ENCODE results near the gene DYNC1H1. TPM values are rescaled to one million over a fixed set of nuclear protein-coding genes. Genes with fewer than 3 reads are reported as not detected.

The DYNC1H1 gene
- polyA plus RNA-seq, 4 donors = 313 to 380 (median 338) TPM

GRCh38 chr14:102028733-102029132 lies 64.4 kb downstream of the DYNC1H1 start:
- no peak for DNase-seq (ENCODE audit: low read depth in 4 of 4, low spot score in 3 of 4)

- no peak for DNase-seq (ENCODE audit: low read depth in 4 of 4, low spot score in 3 of 4)
Measured at GRCh38 chr14:102029956-102030355, 65.6 kb downstream of the DYNC1H1 start.

- DNase-seq (ENCODE audit: low read depth in 4 of 4, low spot score in 3 of 4) = no peak
Measured at GRCh38 chr14:102033241-102033640, 68.9 kb downstream of the DYNC1H1 start.

- DNase-seq (ENCODE audit: low read depth in 4 of 4, low spot score in 3 of 4) = no peak
Measured at GRCh38 chr14:102034301-102034700, 69.9 kb downstream of the DYNC1H1 start.

GRCh38 chr14:102035914-102036313 lies 71.5 kb downstream of the DYNC1H1 start:
- no peak for DNase-seq (ENCODE audit: low read depth in 4 of 4, low spot score in 3 of 4)

GRCh38 chr14:102037686-102038085 lies 73.3 kb downstream of the DYNC1H1 start:
- no peak for DNase-seq (ENCODE audit: low read depth in 4 of 4, low spot score in 3 of 4)

GRCh38 chr14:102039157-102039556 lies 74.8 kb downstream of the DYNC1H1 start:
- no peak for DNase-seq (ENCODE audit: low read depth in 4 of 4, low spot score in 3 of 4)

- DNase-seq (ENCODE audit: low read depth in 4 of 4, low spot score in 3 of 4) = no peak
Measured at GRCh38 chr14:102040153-102040552, 75.8 kb downstream of the DYNC1H1 start.

GRCh38 chr14:102042699-102043098 lies 78.3 kb downstream of the DYNC1H1 start:
- no peak for DNase-seq (ENCODE audit: low read depth in 4 of 4, low spot score in 3 of 4)

- DNase-seq (ENCODE audit: low read depth in 4 of 4, low spot score in 3 of 4) = no peak
Measured at GRCh38 chr14:102043251-102044025, 79.1 kb downstream of the DYNC1H1 start.

GRCh38 chr14:102044566-102044965 lies 80.2 kb downstream of the DYNC1H1 start:
- no peak for DNase-seq (ENCODE audit: low read depth in 4 of 4, low spot score in 3 of 4)

GRCh38 chr14:102046337-102047278 lies 82.2 kb downstream of the DYNC1H1 start:
- DNase-seq (ENCODE audit: low read depth in 4 of 4, low spot score in 3 of 4) = peak in 3 of 4 donors; percentile 45 to 56 (median 48)

GRCh38 chr14:102047808-102048540 lies 83.6 kb downstream of the DYNC1H1 start:
- no peak for DNase-seq (ENCODE audit: low read depth in 4 of 4, low spot score in 3 of 4)

GRCh38 chr14:102049258-102050025 lies 85.1 kb downstream of the DYNC1H1 start:
- no peak for DNase-seq (ENCODE audit: low read depth in 4 of 4, low spot score in 3 of 4)

- DNase-seq (ENCODE audit: low read depth in 4 of 4, low spot score in 3 of 4) = no peak
Measured at GRCh38 chr14:102050026-102050405, 85.6 kb downstream of the DYNC1H1 start.

- no peak for DNase-seq (ENCODE audit: low read depth in 4 of 4, low spot score in 3 of 4)
Measured at GRCh38 chr14:102050625-102051024, 86.3 kb downstream of the DYNC1H1 start.

GRCh38 chr14:102052522-102052921 lies 88.1 kb downstream of the DYNC1H1 start:
- no peak for DNase-seq (ENCODE audit: low read depth in 4 of 4, low spot score in 3 of 4)

- DNase-seq (ENCODE audit: low read depth in 4 of 4, low spot score in 3 of 4) = no peak
Measured at GRCh38 chr14:102055181-102055901, 91.0 kb downstream of the DYNC1H1 start.

- DNase-seq (ENCODE audit: low read depth in 4 of 4, low spot score in 3 of 4) = no peak
Measured at GRCh38 chr14:102056694-102057442, 92.5 kb downstream of the DYNC1H1 start.
